Right atrium auricular region (tissue), 2 donors: ENCODE results near the gene TRAPPC3L. TPM values are rescaled to one million over a fixed set of nuclear protein-coding genes. Genes with fewer than 3 reads are reported as not detected.

Experiments
- DNase-seq: peaks from one replicate; pipeline ENCODE4 v3.0.0-alpha.2; 2019; ENCODE audit warnings: low spot score
- H3K27ac ChIP-seq, 2 donors: fragments of 200-600 bp; sonication (generic); 1 replicate in 1 of 2; 2 replicates in 1 of 2; pipeline ENCODE4 v1.5.1; 2016 to 2019
- H3K27me3 ChIP-seq, 2 donors: fragments of 200-600 bp; sonication (generic); one replicate each; pipeline versions ENCODE4 v1.5.1 to v1.6.0; 2017 to 2019
- H3K36me3 ChIP-seq: fragments of 200-600 bp; sonication (generic); one replicate; pipeline ENCODE4 v1.5.1; 2016
- H3K4me1 ChIP-seq, 2 donors: fragments of 200-600 bp; sonication (generic); one replicate each; pipeline versions ENCODE4 v1.5.1 to v1.6.0; 2017 to 2019
- H3K4me3 ChIP-seq, 2 donors: fragments of 200-600 bp; sonication (generic); 1 replicate in 1 of 2; 2 replicates in 1 of 2; pipeline ENCODE4 v1.5.1; 2017 to 2019; ENCODE audit warnings: mild to moderate bottlenecking in 1 of 2, moderate library complexity in 1 of 2
- H3K9me3 ChIP-seq, 2 donors: fragments of 200-600 bp; sonication (generic); one replicate each; pipeline ENCODE4 v1.5.1; 2019
- CTCF ChIP-seq, 2 donors: fragments of 200-600 bp; sonication (generic); IDR thresholded peaks; one replicate each; pipeline ENCODE4 v1.5.1; 2019; ENCODE audit warnings: antibody characterized with exemption in 2 of 2
- total RNA-seq, 2 donors: library from RNA; depleted of rRNA; stranded (reverse); fragments of >200 nt; gene quantifications; one replicate each; pipeline ENCODE4 v1.1.0, GENCODE V29; 2016

TRAPPC3L gene
- under 1 TPM in 1 of 2 donors, not detected in 1; 0.20 TPM for total RNA-seq

GRCh38 chr6:116545651-116546050, at the start of gene TRAPPC3L:
TSS of gene TRAPPC3L (minus strand) at chr6:116545684. CDS start at chr6:116545514, 170 bp downstream.
- H3K9me3 ChIP-seq = no peaks in the 10 kb centered on the region

GRCh38 chr6:116595247-116595646, 49.8 kb upstream of the TRAPPC3L start:
- peaks cover 51% of the 10 kb centered on the region for H3K36me3 ChIP-seq
- no peak overlapping the region for H3K4me3 ChIP-seq
- no peaks in the 10 kb centered on the region for H3K27me3 ChIP-seq

More at GRCh38 chr6:116545651-116546050, at the start of gene TRAPPC3L:
- no peaks in the 10 kb centered on the region for H3K4me1 ChIP-seq
- no peaks in the 10 kb centered on the region for H3K36me3 ChIP-seq
- no peak within 1 kb of the TSS for H3K27ac ChIP-seq
- no peak for TF ChIP-seq CTCF (IDR thresholded peaks at IDR 0.05)
- H3K27me3 ChIP-seq = no peaks in the 10 kb centered on the region
- DNase-seq = no peak
- H3K4me3 ChIP-seq = no peak within 1 kb of the TSS

GRCh38 chr6:116586738-116587137, 41.3 kb upstream of the TRAPPC3L start:
- no peak for DNase-seq
- peaks cover 53% of the 10 kb centered on the region for H3K36me3 ChIP-seq
- H3K4me3 ChIP-seq = no peak overlapping the region

More at GRCh38 chr6:116595247-116595646, 49.8 kb upstream of the TRAPPC3L start:
- TF ChIP-seq CTCF (IDR thresholded peaks at IDR 0.05) = no peak
- no peak for DNase-seq
- H3K4me1 ChIP-seq = no peaks in the 10 kb centered on the region
- no peak overlapping the region for H3K27ac ChIP-seq
- H3K9me3 ChIP-seq = no peaks in the 10 kb centered on the region

GRCh38 chr6:116586276-116586675, 40.8 kb upstream of the TRAPPC3L start:
- Histone ChIP-seq H3K27ac (no peak overlapping the region), H3K36me3 (peaks cover 48% of the 10 kb centered on the region), H3K4me1 (no peaks in the 10 kb centered on the region), H3K27me3 (no peaks in the 10 kb centered on the region), H3K9me3 (no peaks in the 10 kb centered on the region), H3K4me3 (no peak overlapping the region)
- TF ChIP-seq CTCF (IDR thresholded peaks at IDR 0.05) = no peak
- no peak for DNase-seq

More at GRCh38 chr6:116586738-116587137, 41.3 kb upstream of the TRAPPC3L start:
- no peaks in the 10 kb centered on the region for H3K27me3 ChIP-seq
- no peaks in the 10 kb centered on the region for H3K9me3 ChIP-seq
- TF ChIP-seq CTCF (IDR thresholded peaks at IDR 0.05) = no peak
- no peak overlapping the region for H3K27ac ChIP-seq
- no peaks in the 10 kb centered on the region for H3K4me1 ChIP-seq

GRCh38 chr6:116580198-116580597, 34.7 kb upstream of the TRAPPC3L start:
- Histone ChIP-seq H3K27ac (no peak overlapping the region), H3K36me3 (peaks cover 28% of the 10 kb centered on the region), H3K4me3 (no peak overlapping the region), H3K9me3 (no peaks in the 10 kb centered on the region), H3K4me1 (peaks cover 0 to 11% of the 10 kb centered on the region in 2 donors), H3K27me3 (no peaks in the 10 kb centered on the region)
- no peak for DNase-seq
- no peak for TF ChIP-seq CTCF (IDR thresholded peaks at IDR 0.05)

- no peaks in the 10 kb centered on the region for H3K9me3 ChIP-seq
- H3K27ac ChIP-seq = no peak overlapping the region
- no peak overlapping the region for H3K4me3 ChIP-seq
- DNase-seq = no peak
- no peak for TF ChIP-seq CTCF (IDR thresholded peaks at IDR 0.05)
- H3K27me3 ChIP-seq = no peaks in the 10 kb centered on the region
- H3K36me3 ChIP-seq = peaks cover 24% of the 10 kb centered on the region
- H3K4me1 ChIP-seq = peaks cover 0 to 12% of the 10 kb centered on the region in 2 donors
Measured at GRCh38 chr6:116579143-116579542, 33.7 kb upstream of the TRAPPC3L start.
